GM18505 (cell line): ENCODE measurements around the gene IKBKG.
"Not testable (repeated sequence)": the region's sequence is repeated elsewhere in the genome, so short reads cannot be mapped to it uniquely, and the experiment has no call there.

Experiments
- ATAC-seq: cut with Tn5 transposase; IDR thresholded peaks from one replicate; pipeline ENCODE4 v1.9.1; 2021; ENCODE audit not compliant: unreplicated experiment
- POLR2A ChIP-seq: IDR thresholded peaks from 4 replicates; pipeline ENCODE4 v1.6.1; 2011; ENCODE audit warnings: borderline replicate concordance; ENCODE audit not compliant: insufficient read depth, insufficient read length; ENCODE audit errors: extremely low read depth

IKBKG gene

DNA sequence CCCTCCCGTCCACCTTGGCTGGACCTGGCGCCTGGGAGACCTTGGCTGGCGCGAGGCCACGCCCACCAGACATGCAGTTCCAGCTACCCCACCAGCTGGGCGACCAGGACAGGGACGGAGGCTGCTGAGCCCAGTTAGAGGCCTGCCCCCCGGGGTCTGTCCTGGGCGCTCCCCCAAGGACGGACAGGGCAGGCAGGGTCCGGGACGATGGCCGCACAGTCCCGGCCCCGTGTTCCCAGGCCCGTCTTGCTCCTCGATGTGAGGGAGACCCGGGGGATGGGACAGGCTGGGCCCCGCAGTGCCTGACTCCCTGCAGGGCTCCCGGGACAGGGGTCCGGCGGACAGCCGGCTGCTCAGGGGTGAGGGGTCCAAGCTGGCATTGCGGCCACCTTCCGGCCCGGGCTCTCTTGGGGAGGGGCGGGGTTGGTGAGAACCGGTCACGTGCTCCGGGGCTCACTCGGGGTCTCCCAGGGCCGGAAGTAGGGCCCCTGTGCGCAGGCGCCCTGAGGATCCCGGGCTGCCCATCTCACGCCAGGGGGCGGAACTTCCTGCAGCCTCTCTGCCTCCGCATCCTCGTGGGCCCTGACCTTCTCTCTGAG is 37.3 kb downstream of the IKBKG start, which contains the start of gene CTAG1A:
CTAG1A (plus strand) TSS at position 549 of the 599 bp plus-strand sequence. CDS start 74 bp downstream, outside the sequence.
- not testable (repeated sequence) for ATAC-seq

GRCh38 chrX:154590415-154590814 is 43.0 kb downstream of the IKBKG start:
- ATAC-seq: not testable (repeated sequence)

- ATAC-seq: no peak
- TF ChIP-seq POLR2A: no peak
Observed at GRCh38 chrX:154592505-154592904, 45.1 kb downstream of the IKBKG start.

GRCh38 chrX:154593201-154593600 is 45.8 kb downstream of the IKBKG start:
- ATAC-seq: no peak
- TF ChIP-seq POLR2A: no peak

GRCh38 chrX:154594491-154594890 is 47.1 kb downstream of the IKBKG start:
- TF ChIP-seq POLR2A: no peak
- ATAC-seq: no peak

DNA sequence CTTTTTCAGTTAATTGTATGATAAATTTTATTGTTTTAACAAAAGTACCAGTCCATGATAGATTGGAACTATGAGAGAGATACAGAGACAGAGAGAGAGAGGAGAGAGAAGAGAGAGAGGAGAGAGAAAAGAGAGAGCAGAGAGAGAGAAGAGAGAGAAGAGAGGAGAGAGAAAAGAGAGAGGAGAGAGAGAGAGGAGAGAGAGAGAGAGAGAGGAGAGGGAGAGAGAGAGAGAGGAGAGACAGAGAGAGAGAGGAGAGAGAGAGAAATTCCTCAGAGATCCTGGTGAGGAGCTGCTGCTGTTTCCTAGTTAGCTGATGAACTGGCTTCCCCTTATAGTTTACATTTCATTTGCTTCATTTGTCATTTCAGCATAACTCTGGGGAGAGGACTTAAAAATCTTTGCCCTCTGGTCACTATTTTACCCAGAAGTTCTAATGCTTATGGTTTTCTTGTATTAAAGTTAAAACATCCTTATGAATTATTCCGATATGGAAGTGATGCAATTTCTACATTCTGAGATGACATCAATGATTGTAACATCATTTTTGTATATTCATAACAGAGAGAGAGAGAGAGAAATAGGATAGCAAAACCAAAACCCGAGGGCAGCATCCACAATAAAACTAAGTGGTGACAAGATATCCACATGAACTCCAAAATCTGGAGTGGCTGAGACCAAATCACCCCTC is 48.3 kb downstream of the IKBKG start:
- no peak for ATAC-seq
- no peak for TF ChIP-seq POLR2A

GRCh38 chrX:154596290-154596929 is 49.0 kb downstream of the IKBKG start:
- TF ChIP-seq POLR2A: no peak
- no peak for ATAC-seq

DNA sequence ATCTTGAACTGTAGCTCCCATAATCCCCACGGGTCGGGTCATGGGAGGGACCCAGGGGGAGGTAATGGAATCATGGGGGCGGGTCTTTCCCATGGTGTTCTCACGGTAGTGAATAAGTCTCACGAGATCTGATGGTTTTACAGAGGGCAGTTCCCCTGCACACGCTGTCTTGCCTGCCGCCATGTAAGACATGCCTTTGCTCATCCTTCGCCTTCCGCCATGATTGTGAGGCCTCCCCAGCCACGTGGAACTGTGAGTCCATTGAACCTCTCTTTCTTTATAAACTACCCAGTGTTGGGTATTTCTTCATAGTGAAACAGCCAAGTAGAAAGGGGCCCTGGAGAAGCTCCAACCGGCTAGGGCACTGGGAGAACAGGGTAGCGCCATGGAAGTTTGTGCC is 49.8 kb downstream of the IKBKG start:
- TF ChIP-seq POLR2A: no peak
- no peak for ATAC-seq

- no peak for TF ChIP-seq POLR2A
- no peak for ATAC-seq
Observed at GRCh38 chrX:154598656-154599055, 51.2 kb downstream of the IKBKG start.

GRCh38 chrX:154599531-154599930 is 52.1 kb downstream of the IKBKG start:
- no peak for TF ChIP-seq POLR2A
- no peak for ATAC-seq

GRCh38 chrX:154600759-154601374 is 53.4 kb downstream of the IKBKG start:
- no peak for ATAC-seq
- TF ChIP-seq POLR2A: no peak

DNA sequence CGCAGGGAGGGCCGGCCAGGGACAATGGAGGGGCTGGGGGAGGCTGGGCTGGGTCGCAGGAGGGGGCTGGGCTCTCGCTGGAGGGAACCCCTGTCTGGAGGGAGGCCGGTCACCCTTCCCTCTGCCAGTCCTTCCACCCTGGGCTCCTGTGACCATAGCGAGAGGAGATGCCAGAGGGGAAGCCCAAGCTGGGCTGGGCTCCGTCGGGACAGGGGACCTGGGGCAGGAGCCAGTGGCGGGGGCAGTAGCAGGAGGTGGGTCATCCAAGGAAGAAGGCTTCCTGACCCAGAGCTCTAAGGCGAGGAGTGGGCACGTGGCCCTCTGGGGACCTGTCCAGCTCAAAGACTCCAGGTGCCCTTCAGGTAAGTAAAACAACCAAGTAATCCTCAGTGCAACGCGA is 54.8 kb downstream of the IKBKG start:
- no peak for ATAC-seq
- TF ChIP-seq POLR2A: no peak

DNA sequence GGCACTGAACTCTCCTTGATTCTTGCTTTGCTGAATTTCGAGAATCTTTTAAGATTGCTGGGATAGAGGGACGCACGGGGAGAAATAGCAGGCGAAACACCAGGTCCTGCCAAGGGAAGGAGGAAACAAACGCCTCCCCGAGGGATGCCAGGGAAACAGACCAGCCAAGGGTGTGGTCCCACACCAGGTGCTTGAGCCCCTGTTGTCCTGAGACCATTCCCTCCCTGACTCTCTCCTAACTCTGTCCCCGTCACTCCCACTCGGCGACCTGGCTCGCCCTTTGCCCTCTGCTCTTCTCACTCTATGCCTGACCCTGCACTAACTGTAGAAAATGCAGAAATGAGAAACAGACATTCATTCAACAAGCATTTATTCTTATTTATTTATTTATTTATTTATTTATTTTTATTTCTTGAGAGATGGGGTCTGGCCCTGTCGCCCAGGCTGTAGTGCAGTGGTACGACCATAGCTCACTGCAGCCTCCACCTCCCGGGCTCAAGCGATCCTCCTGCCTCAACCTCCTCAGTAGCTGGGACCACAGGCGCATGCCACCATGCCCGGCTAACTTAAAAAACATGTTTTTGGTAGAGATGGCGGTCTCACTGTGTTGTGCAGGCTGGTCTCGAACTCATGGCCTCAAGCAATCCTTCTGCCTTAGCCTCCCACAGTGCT is 55.5 kb downstream of the IKBKG start:
- no peak for TF ChIP-seq POLR2A
- no peak for ATAC-seq

- no peak for TF ChIP-seq POLR2A
- no peak for ATAC-seq
Observed at GRCh38 chrX:154603438-154604430, 56.3 kb downstream of the IKBKG start.
